Aorta (tissue), 5 donors: ENCODE results near the gene PDE4D. TPM values are rescaled to one million over a fixed set of nuclear protein-coding genes. Genes with fewer than 3 reads are reported as not detected.

Experiments
- ATAC-seq: fragments of 200-7000 bp; cut with Tn5 transposase; one replicate; pipeline ENCODE4 v1.9.1; 2022; ENCODE audit warnings: moderate library complexity; ENCODE audit not compliant: low FRiP score
- DNase-seq, 2 donors: peaks; one replicate each; pipeline ENCODE4 v3.0.0-alpha.2; 2020
- H3K27ac ChIP-seq, 2 donors: one replicate each; pipeline ENCODE4 v1.5.1; 2013; ENCODE audit warnings: low read length in 2 of 2, mild to moderate bottlenecking in 2 of 2, moderate library complexity in 2 of 2, control low read depth in 1 of 2, inconsistent platforms in 1 of 2, low read depth in 1 of 2
- H3K27me3 ChIP-seq, 2 donors: one replicate each; pipeline ENCODE4 v1.6.1; 2013; ENCODE audit warnings: control low read depth in 1 of 2, low read length in 1 of 2, mild to moderate bottlenecking in 1 of 2, moderate library complexity in 1 of 2; ENCODE audit not compliant: insufficient read depth in 2 of 2, control insufficient read depth in 1 of 2
- H3K36me3 ChIP-seq, 2 donors: one replicate each; pipeline ENCODE4 v1.6.1; 2013; ENCODE audit warnings: control low read depth in 1 of 2, low read length in 1 of 2, mild to moderate bottlenecking in 1 of 2; ENCODE audit not compliant: insufficient read depth in 2 of 2, control insufficient read depth in 1 of 2
- H3K4me1 ChIP-seq, 2 donors: one replicate each; pipeline ENCODE4 v1.6.1; 2013; ENCODE audit warnings: low read length in 2 of 2, control low read depth in 1 of 2, mild to moderate bottlenecking in 1 of 2, moderate library complexity in 1 of 2; ENCODE audit not compliant: insufficient read depth in 2 of 2, control insufficient read depth in 1 of 2
- H3K4me3 ChIP-seq, 2 donors: one replicate each; pipeline ENCODE4 v1.5.1; 2013; ENCODE audit warnings: low read length in 2 of 2, control low read depth in 1 of 2, mild to moderate bottlenecking in 1 of 2
- H3K9me3 ChIP-seq: one replicate; pipeline ENCODE4 v1.6.1; 2013; ENCODE audit warnings: mild to moderate bottlenecking, low read length; ENCODE audit not compliant: control insufficient read depth
- WGBS, 2 donors: extraction: QIAGEN DNeasy Blood & Tissue Kit; methylation state at CpG; one replicate each; pipeline ENCODE4 v1.1.7; 2013; 5-methylcytosine and 5-hydroxymethylcytosine counted together
- intact Hi-C, 2 donors: fragments of 100-400 bp; cut with DNase I; formaldehyde crosslinking; loops; one replicate each; pipeline versions ENCODE4 v1.14.2 to v1.15.0; 2022
- polyA plus RNA-seq, 2 donors: library from polyadenylated mRNA; stranded (reverse); fragments of 200-250 nt; gene quantifications; one replicate each; pipeline ENCODE4 v1.2.3, GENCODE V29; 2013
- total RNA-seq, 2 donors: library from RNA; stranded (reverse); fragmentation: NEBNext Ultra II Directional; extraction: Animal tissue kit (Norgen Biotek cat#: 25700); gene quantifications; one replicate each; pipeline ENCODE4 v1.2.1, GENCODE V29; 2021
- donor health status: healthy with polysubstance abuse.
- donor health status: Bipolar disorder and iron deficiency.
- donor health status: DM: no; HTN: no; CAD: no.
- donor health status: DM: no; HTN: no; CAD: no.
- donor health status: DM: yes; HTN: yes; CAD: no.

PDE4D gene
- total and polyA plus RNA-seq, 4 donors, result 2.4 to 112 (median 33.3) TPM

GRCh38 chr5:59437176-59437575 lies 456.4 kb downstream of the PDE4D start:
- no peak overlapping the region for H3K4me3 ChIP-seq
- no peak overlapping the region for H3K27ac ChIP-seq
- no peaks in the 10 kb centered on the region for H3K27me3 ChIP-seq
- no peak for DNase-seq
- H3K4me1 ChIP-seq, result no peaks in the 10 kb centered on the region
- no peaks in the 10 kb centered on the region for H3K36me3 ChIP-seq
- 41 to 47% methylated on average over 2 of the region's 2 CpGs for WGBS, 2 donors
- intact Hi-C loops, result no loop called here
- no peak for ATAC-seq
- no peaks in the 10 kb centered on the region for H3K9me3 ChIP-seq

DNA sequence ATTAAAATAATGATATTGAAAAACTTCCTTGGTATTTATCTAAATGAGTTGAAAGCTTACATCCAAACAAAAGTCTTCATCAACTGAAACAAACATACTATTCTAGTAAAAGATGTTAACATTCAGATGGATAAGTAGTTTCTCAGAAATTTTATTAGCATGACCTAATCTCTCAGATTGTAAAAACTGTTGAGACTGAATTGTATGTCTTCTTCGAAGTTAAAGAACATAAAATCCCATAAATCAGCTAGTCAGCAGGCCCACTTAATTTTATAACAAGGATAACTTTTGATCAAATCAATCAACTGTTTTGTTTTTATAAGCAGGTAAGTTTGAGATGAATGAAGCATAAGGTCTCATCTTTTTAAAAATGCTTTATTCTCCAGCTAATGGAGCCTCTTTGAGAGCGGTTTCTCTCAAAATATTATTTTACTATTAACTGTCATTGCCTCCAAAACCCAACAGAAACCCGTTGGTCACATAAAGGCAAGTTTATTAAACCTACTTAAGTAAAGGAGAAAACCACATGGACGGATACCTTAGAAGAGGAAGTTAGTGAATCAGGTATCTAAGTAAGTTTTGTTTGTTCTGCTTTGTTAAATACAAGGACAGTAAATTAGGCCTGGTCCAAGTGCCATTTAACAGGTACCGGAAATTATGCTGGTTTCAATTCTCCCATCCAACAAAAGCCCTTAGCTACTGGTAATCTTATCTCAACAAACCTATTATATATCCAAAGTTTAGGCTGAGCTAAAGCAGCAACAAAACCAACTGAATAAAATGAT lies 457.0 kb downstream of the PDE4D start:
- WGBS, 2 donors, result 84 to 85% methylated on average over 5 of the region's 5 CpGs
- intact Hi-C loops, result no loop called here
- Histone ChIP-seq H3K27me3 (no peaks in the 10 kb centered on the region), H3K9me3 (no peaks in the 10 kb centered on the region), H3K4me3 (no peak overlapping the region), H3K36me3 (no peaks in the 10 kb centered on the region), H3K27ac (no peak overlapping the region), H3K4me1 (no peaks in the 10 kb centered on the region)
- DNase-seq (no peak), ATAC-seq (no peak)

DNA sequence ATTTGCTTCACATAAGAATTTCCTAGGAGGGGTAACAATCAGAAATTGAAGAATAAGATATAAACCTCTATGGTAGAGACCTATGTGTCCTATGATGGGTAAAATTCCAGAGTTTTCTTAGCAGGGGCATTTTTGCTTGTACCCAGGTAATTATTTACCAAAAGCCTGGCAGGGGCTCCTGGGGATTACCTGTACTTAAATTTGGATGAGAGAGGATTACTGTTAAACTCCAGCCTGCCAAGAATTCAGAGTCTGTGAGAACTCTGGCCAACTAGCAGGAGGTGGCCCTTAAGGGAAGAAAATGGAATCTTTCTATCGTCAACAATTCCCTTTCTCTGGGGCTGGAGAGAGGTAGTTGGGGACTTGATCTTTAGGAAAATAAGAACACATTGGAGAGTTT lies 460.4 kb downstream of the PDE4D start:
- Histone ChIP-seq H3K4me1 (no peaks in the 10 kb centered on the region), H3K4me3 (no peak overlapping the region), H3K36me3 (no peaks in the 10 kb centered on the region), H3K27me3 (no peaks in the 10 kb centered on the region), H3K27ac (no peak overlapping the region), H3K9me3 (no peaks in the 10 kb centered on the region)
- ATAC-seq, result no peak
- intact Hi-C loops, result no loop called here
- DNase-seq, result no peak
- WGBS, 2 donors, result 85 to 87% methylated on average over 1 of the region's 1 CpG

- 81 to 88% methylated on average over 9 of the region's 9 CpGs for WGBS, 2 donors
- Histone ChIP-seq H3K9me3 (no peaks in the 10 kb centered on the region), H3K36me3 (no peaks in the 10 kb centered on the region), H3K4me1 (no peaks in the 10 kb centered on the region), H3K4me3 (no peak overlapping the region), H3K27ac (no peak overlapping the region), H3K27me3 (no peaks in the 10 kb centered on the region)
- DNase-seq (no peak), ATAC-seq (no peak)
- intact Hi-C loops, result no loop called here
Measured at GRCh38 chr5:59430066-59430685, 463.4 kb downstream of the PDE4D start.

- H3K36me3 ChIP-seq, result peaks cover 0 to 2% of the 10 kb centered on the region in 2 donors
- no peak overlapping the region for H3K27ac ChIP-seq
- intact Hi-C loops, result no loop called here
- H3K9me3 ChIP-seq, result no peaks in the 10 kb centered on the region
- no peaks in the 10 kb centered on the region for H3K4me1 ChIP-seq
- no peak overlapping the region for H3K4me3 ChIP-seq
- no peak for DNase-seq
- WGBS, 2 donors, result 83 to 89% methylated on average over 2 of the region's 2 CpGs
- H3K27me3 ChIP-seq, result no peaks in the 10 kb centered on the region
- ATAC-seq, result no peak
Measured at GRCh38 chr5:59428391-59428790, 465.1 kb downstream of the PDE4D start.

DNA sequence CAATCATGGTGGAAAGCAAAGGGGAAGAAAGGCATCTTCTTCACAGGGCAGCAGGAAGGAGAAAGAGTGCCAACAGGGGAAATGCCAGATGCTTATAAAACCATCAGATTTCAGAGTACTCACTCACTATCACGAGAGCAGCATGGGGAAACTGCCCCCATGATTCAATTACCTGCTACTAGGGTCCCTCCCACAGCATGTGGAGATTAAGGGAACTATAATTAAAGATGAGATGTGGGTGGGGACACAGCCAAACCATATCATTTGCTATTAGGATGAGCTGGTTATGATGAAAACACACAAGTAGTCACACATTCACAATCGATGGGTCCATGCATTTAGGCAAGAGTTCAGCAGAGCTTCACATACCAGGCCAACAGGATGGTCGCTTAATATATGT lies 469.0 kb downstream of the PDE4D start:
- H3K4me1 ChIP-seq, result no peaks in the 10 kb centered on the region
- ATAC-seq, result no peak
- peaks cover 0 to 2% of the 10 kb centered on the region in 2 donors for H3K36me3 ChIP-seq
- H3K9me3 ChIP-seq, result no peaks in the 10 kb centered on the region
- intact Hi-C loops, result no loop called here
- H3K27me3 ChIP-seq, result no peaks in the 10 kb centered on the region
- 86 to 92% methylated on average over 3 of the region's 3 CpGs for WGBS, 2 donors
- H3K4me3 ChIP-seq, result no peak overlapping the region
- H3K27ac ChIP-seq, result no peak overlapping the region
- DNase-seq, result no peak

DNA sequence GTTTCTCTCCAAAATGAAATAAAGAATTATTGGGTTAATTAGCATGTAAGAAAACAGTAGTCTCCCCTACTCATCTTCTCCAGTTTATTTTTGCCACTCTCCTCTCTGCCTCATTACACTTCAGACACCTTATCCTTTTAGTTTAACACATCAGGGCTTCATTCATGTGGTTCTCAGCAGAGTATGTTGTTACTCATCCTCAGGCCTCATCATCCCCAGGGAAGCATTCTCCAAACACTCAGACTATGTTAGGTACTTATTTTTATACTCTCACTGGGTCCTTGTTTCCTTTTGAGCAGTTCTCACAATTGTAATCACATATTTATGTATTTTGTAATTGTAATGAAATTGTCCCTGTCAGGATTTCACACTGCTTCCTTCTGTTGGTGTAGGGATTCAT lies 470.5 kb downstream of the PDE4D start:
- Histone ChIP-seq H3K36me3 (peaks cover 0 to 2% of the 10 kb centered on the region in 2 donors), H3K4me3 (no peak overlapping the region), H3K27ac (no peak overlapping the region), H3K4me1 (no peaks in the 10 kb centered on the region), H3K9me3 (no peaks in the 10 kb centered on the region), H3K27me3 (no peaks in the 10 kb centered on the region)
- no peak for ATAC-seq
- DNase-seq, result no peak
- intact Hi-C loops, result no loop called here

DNA sequence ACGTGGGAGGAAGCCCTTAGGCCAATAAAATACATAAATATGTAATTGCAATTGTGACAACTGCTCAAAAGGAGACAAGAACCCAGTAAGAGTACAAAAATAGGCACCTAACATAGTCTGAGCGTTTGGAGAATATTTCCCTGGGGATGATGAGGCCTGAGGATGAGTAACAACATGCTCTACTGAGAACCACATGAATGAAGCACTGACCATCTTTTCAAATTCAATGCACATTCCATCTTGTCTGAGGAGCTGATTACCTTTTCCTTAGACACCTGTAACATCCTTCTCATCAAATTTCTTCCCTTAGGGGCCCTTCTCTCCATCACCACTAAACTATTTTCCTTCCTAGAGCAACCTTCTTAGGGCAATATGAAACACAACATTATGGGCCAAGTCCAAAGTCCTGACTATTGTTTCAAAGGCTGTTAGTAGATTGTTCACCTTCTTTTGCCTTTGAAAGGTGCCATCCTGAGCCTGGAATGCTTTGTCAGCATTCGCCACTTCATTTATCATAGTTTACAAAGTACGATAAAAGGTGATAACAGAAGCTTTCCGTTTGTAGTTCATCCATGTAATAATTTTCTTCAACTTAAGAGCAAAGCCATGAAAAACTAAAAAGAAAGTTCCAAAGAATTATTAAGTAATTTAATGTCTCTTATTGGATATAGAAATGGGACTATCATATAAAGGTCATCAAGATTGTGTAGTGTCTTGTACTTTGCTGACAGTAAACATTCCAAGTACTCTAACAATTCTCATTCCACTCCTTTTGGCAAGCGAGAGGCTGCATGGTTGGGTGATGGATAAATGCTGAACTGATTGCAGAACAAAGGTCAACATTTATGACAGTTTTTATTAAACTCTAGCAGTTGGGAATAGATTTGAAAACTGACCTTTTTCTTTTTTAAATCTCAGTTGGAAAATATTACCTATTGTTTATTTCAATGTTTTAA lies 471.3 kb downstream of the PDE4D start:
- Histone ChIP-seq H3K27me3 (no peaks in the 10 kb centered on the region), H3K4me1 (no peaks in the 10 kb centered on the region), H3K36me3 (peaks cover 0 to 2% of the 10 kb centered on the region in 2 donors), H3K9me3 (no peaks in the 10 kb centered on the region), H3K4me3 (no peak overlapping the region), H3K27ac (no peak overlapping the region)
- DNase-seq (no peak), ATAC-seq (no peak)
- intact Hi-C loops, result no loop called here
- 74 to 81% methylated on average over 6 of the region's 6 CpGs for WGBS, 2 donors
